GM18519 (cell line): ENCODE measurements around the gene SCIMP.
"Not testable (repeated sequence)": the region's sequence is repeated elsewhere in the genome, so short reads cannot be mapped to it uniquely, and the experiment has no call there.

Experiments
- ATAC-seq: cut with Tn5 transposase; IDR thresholded peaks from one replicate; pipeline ENCODE4 v1.9.1; 2021; ENCODE audit warnings: mild to moderate bottlenecking, moderate library complexity; ENCODE audit not compliant: unreplicated experiment, low FRiP score

Gene SCIMP

GRCh38 chr17:5238333-5238732, 3.7 kb upstream of the SCIMP start:
- no peak for ATAC-seq

- no peak for ATAC-seq
These were observed 2.9 kb upstream of the SCIMP start for GRCh38 chr17:5237541-5238016.

- ATAC-seq: no peak
These were observed 2.4 kb upstream of the SCIMP start for GRCh38 chr17:5236938-5237540.

DNA sequence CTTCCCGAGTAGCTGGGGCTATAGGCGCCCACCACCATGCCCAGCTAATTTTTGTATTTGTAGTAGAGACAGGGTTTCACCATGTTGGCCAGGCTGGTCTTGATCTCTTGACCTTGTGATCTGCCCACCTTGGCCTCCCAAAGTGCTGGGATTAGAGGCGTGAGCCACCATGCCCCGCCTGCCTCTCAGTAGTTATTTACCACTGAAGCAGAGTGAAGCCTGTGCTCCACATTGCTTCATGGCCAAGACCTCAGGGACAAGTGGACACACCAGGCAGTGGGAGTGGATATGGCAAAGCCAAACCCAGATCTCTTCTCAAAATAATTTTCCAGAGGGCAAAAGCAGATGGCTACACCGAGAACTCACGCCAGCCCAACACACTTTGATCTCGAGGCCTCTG, 1.2 kb downstream of the SCIMP start:
- not testable (repeated sequence) for ATAC-seq

DNA sequence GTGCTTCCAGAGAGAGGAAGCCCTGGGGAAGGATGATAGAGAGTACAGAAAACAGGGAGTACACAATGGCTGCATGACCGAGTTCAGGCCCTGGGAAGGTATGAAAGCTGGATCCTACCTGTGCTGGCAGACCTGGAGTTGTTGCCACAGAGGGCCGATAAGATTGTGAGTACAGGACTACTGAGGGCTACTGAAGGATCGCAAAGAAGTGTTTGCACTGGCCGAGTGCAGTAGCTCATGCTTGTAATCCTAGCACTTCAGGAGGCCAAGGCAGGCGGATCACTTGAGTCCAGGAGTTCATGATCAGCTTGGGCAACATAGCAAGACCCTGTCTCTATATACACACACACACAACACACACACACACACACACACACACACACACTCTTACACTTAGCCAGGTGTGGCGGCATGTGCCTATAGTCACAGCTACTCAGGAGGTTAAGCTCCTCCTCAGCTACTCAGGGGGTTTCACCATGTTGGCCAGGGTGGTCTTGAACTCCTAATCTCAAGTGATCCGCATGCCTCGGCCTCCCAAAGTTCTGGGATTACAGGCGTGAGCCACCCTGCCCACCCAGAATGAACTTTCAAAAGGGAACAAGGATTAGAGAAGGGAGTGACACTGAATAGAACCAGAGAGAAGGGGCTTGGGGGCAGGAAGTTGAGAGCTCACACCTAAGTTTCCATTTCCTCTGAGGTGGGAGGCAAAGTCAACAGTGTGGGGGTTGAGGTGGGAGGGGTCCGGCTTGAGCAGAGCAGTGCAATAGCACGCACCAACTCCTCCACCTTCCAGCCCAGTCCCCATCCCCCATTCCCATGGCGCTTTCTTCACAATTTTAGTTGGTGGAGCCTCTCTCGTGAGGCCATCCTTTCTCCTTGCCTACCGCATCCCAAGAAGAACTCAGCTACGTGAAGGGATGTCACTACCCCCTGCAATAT, 7.5 kb downstream of the SCIMP start:
- ATAC-seq: no peak

GRCh38 chr17:5225668-5226457, 8.8 kb downstream of the SCIMP start:
- ATAC-seq: no peak

GRCh38 chr17:5221912-5222311, 12.7 kb downstream of the SCIMP start:
- ATAC-seq: not testable (repeated sequence)

GRCh38 chr17:5220074-5220473, 14.6 kb downstream of the SCIMP start:
- ATAC-seq: no peak

- no peak for ATAC-seq
These were observed 15.1 kb downstream of the SCIMP start for GRCh38 chr17:5219536-5219935.

GRCh38 chr17:5217562-5217961, 17.1 kb downstream of the SCIMP start:
- not testable (repeated sequence) for ATAC-seq

DNA sequence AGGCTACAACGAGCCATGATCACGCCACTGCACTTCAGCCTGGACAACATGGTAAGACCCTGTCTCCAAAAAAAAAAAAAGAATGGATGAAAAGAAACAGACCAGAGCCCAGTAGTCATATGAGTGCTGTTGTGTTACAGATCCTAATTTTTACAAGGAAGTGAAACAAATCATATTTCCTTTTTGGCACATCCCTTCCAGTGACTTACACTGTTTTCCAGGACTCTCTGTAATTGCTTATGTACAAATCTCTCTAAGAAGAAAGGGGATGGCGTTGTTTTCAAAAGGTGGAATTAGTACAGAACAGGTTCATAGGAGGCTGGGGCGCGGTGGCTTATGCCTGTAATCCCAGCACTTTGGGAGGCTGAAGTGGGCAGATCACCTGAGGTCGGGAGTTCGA, 23.2 kb downstream of the SCIMP start:
- no peak for ATAC-seq

DNA sequence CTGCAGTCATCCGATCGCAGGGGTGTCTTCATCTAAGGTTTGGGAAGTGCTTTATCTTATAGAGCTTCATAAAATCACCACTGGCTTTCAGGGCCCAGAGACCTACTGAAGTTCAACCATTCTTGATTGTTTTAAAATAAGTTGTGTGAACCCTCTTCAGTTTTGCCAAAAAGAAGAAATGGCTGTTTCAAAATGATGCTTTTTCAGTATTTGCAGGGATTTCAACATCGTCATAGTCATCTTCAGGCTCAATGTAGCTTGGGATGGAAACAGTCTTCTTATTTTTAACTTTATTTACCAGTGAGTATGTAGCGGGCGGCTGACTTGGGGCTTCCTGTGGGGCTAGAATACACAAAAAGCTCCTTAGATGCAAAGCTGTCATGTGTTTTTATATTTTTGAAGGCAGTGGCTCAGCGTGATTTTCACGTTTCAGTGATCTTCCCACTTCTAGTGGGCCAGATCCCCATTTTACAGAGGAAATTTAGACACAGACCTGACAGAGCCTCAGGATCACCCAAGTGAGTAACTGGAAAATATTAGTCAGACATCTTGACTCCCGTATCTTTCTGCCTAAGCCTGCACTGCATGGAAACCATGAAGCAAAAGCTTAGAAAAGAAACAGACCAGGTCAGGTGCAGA, 23.9 kb downstream of the SCIMP start:
- no peak for ATAC-seq

DNA sequence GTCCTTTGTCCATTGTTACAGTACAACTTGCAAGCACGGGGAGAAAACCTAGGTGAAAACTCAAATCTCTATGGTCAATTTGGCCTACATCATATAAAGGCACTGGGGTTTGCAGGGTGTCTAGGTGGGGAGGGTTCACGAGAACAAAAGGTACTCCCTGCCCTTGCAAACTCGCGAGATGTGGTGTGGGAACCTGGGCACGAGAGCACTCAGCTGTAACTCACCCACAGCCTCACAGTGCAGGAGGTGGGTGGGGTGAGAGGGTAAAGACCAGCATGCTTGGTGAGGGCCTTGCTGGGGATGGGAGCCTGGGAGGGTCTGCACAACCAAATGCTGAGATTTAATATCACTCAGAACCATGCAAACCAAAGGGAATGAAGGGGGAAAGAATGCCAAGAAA, 24.6 kb downstream of the SCIMP start:
- no peak for ATAC-seq

DNA sequence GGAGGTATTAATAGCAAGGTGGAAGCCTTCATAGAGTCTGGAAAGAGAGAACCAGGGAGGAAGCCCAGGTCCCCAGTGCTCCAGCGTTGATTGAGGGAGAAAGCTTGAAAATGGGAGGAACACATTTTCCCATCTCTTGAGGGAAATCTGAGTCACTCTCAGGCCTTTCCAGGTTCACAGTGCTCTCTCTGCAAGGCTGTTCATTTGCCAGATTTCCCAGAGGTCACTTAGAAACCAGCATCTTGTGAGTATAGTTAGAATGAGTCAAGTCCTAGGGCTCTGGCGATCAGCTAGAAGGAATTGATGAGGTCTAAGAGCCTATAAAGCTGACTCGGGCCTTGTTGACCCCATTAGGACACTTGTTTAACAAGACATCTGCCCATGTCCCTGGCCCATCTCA, 25.3 kb downstream of the SCIMP start:
- ATAC-seq: no peak

- ATAC-seq: no peak
These were observed 30.8 kb downstream of the SCIMP start for GRCh38 chr17:5203908-5204294.

GRCh38 chr17:5203178-5203907, 31.3 kb downstream of the SCIMP start:
- no peak for ATAC-seq

DNA sequence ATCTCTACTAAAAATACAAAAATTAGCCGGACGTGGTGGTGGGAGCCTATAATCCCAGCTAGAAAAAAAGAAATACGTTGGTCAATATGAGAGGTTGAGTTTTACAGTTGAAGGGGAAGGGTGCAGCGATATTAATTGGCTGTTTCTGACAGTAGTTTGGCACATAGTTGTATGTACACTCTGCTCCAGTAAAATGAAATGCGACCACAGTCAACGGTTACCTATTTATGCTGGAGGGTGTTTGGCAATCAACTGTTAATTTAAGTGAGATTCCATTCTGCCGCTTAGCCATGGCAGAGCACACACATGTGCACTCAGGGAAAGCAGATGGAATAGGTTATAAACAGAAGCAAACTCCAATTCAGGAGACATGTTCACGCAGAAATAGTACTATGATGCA, 33.6 kb downstream of the SCIMP start:
- no peak for ATAC-seq

DNA sequence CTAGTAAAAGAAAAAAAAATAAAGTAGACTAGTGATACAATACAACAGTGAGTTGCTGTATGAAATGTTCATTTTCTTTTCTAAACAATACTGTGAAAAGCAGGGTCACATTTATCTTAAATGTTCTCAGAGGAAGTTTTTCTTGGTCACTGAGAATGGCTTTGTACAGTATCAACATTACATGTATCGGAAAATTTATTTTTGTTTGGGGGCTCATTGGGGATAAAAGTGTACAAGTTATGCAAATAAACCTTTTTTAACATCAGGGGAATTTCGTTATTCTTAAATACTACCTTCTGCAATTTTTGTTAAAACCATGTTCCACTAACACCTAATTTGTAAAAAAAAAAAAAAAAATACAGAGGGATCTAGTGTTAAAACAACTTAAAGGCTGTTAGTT, 34.3 kb downstream of the SCIMP start:
- ATAC-seq: no peak

- no peak for ATAC-seq
These were observed 36.2 kb downstream of the SCIMP start for GRCh38 chr17:5198472-5198871.

- ATAC-seq: no peak
These were observed 40.3 kb downstream of the SCIMP start for GRCh38 chr17:5194346-5194745.
